PC-3 (cell line): ENCODE data around the gene DTL.

Source experiments
- CTCF ChIP-seq: fragments of 300-600 bp; sonication (generic); conservative IDR thresholded peaks from 2 replicates; pipeline ENCODE4 v1.5.1; 2017; ENCODE audit warnings: antibody characterized with exemption, low read depth, mild to moderate bottlenecking, low read length
- EZH2 ChIP-seq: fragments of 300-600 bp; sonication (generic); IDR thresholded peaks from one replicate; pipeline ENCODE4 v1.6.1; 2017; ENCODE audit warnings: antibody characterized with exemption, mild to moderate bottlenecking, low read length; ENCODE audit not compliant: unreplicated experiment

GRCh38 chr1:212013672-212014071 is 21.9 kb upstream of the DTL start:
- TF ChIP-seq CTCF (no peak), EZH2 (no peak)
